ENCODE results near the gene CDKN2B-AS1. TPM values are rescaled to one million over a fixed set of nuclear protein-coding genes. Genes with fewer than 3 reads are reported as not detected.

The CDKN2B-AS1 gene
- total RNA-seq, 6 donors from 2014 or later = 1.3 to 3.0 (median 1.7) TPM; not detected in 1

DNA sequence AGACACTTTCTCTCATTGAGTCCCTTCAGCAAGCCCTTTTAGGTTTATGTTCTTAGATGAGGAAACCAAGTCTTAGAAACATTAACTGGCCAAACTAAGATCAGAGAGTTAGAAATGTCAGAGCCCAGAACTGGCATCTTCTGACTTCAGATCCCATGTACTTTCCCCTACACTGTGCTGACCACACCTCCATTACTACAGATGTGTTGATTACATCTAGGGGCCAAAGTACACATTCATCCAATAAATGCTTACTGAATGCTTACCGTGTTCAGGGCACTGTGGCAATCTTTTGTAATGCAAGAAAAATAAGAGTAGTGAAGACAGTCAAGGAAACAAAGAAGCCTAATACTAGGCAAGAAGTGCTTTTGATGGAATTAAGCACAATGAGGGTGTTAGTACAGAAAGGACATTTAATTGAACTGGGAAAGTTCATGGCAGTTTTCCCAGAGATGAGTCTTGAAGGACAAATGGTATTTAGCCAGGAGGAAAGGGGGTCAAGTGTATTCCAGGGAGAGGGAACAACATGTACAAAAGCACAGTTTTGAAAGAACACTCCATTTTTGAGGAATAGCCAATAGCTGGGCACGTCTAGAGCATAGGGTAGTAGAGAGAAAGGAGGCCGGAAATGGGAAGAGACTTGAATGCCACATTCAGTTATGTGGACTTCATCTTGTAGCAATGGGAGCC lies 104.2 kb downstream of the CDKN2B-AS1 start:
- DNase-seq (no peak), ATAC-seq (ENCODE audit: low FRiP score in 2 of 2) (peak in 1 of 2 donors; percentile 62)

DNA sequence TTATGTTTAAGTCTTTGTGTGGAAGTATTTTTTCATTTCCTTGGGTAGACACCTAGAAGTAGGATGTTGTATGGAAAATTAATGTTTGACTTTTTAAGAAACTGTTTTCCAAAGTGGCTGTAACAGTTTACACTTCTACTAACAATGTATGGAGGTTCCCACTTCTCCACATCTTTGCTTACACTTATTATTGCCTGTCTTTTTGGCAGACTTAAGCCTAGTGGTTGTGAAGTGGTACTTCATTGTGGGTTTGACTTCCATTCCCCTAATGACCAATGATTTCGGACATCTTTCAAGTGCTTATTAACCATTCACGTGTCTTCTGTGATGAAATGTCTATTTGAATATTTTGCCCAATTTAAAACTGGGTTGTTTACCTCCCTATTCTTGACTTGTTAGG lies 106.0 kb downstream of the CDKN2B-AS1 start:
- WGBS, 2 donors = 57 to 73% methylated on average over 2 of the region's 2 CpGs
- H3K27ac ChIP-seq = no peak overlapping the region
- no peak for DNase-seq
- ATAC-seq (ENCODE audit: low FRiP score in 2 of 2) = no peak
- H3K4me1 ChIP-seq = peaks cover 0 to 10% (median 1%) of the 10 kb centered on the region in 4 donors
- no peaks in the 10 kb centered on the region for H3K9me3 ChIP-seq
- TF ChIP-seq POLR2AphosphoS5 (IDR thresholded peaks at IDR 0.05) (no peak), EP300 (IDR thresholded peaks at IDR 0.05) (no peak), POLR2A (IDR thresholded peaks at IDR 0.05) (no peak)
- TF ChIP-seq, protein P1, sequence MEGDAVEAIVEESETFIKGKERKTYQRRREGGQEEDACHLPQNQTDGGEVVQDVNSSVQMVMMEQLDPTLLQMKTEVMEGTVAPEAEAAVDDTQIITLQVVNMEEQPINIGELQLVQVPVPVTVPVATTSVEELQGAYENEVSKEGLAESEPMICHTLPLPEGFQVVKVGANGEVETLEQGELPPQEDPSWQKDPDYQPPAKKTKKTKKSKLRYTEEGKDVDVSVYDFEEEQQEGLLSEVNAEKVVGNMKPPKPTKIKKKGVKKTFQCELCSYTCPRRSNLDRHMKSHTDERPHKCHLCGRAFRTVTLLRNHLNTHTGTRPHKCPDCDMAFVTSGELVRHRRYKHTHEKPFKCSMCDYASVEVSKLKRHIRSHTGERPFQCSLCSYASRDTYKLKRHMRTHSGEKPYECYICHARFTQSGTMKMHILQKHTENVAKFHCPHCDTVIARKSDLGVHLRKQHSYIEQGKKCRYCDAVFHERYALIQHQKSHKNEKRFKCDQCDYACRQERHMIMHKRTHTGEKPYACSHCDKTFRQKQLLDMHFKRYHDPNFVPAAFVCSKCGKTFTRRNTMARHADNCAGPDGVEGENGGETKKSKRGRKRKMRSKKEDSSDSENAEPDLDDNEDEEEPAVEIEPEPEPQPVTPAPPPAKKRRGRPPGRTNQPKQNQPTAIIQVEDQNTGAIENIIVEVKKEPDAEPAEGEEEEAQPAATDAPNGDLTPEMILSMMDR (IDR thresholded peaks at IDR 0.05) = peak in 1 of 6 experiments; percentile 23
- no peak overlapping the region for H3K4me3 ChIP-seq
- H3K27me3 ChIP-seq = no peaks in the 10 kb centered on the region
- H3K36me3 ChIP-seq = no peaks in the 10 kb centered on the region

More for the DNA sequence above, 104.2 kb downstream of the CDKN2B-AS1 start:
- H3K27me3 ChIP-seq = no peaks in the 10 kb centered on the region
- no peak overlapping the region for H3K27ac ChIP-seq
- TF ChIP-seq, protein P1 (IDR thresholded peaks at IDR 0.05) = no peak
- TF ChIP-seq POLR2A (IDR thresholded peaks at IDR 0.05) (no peak), EP300 (IDR thresholded peaks at IDR 0.05) (no peak), POLR2AphosphoS5 (IDR thresholded peaks at IDR 0.05) (no peak)
- peaks cover 0 to 10% (median under 1%) of the 10 kb centered on the region in 4 donors for H3K4me1 ChIP-seq
- no peak overlapping the region for H3K4me3 ChIP-seq
- 73 to 78% methylated on average over 3 of the region's 3 CpGs for WGBS, 2 donors
- no peaks in the 10 kb centered on the region for H3K9me3 ChIP-seq
- no peaks in the 10 kb centered on the region for H3K36me3 ChIP-seq

DNA sequence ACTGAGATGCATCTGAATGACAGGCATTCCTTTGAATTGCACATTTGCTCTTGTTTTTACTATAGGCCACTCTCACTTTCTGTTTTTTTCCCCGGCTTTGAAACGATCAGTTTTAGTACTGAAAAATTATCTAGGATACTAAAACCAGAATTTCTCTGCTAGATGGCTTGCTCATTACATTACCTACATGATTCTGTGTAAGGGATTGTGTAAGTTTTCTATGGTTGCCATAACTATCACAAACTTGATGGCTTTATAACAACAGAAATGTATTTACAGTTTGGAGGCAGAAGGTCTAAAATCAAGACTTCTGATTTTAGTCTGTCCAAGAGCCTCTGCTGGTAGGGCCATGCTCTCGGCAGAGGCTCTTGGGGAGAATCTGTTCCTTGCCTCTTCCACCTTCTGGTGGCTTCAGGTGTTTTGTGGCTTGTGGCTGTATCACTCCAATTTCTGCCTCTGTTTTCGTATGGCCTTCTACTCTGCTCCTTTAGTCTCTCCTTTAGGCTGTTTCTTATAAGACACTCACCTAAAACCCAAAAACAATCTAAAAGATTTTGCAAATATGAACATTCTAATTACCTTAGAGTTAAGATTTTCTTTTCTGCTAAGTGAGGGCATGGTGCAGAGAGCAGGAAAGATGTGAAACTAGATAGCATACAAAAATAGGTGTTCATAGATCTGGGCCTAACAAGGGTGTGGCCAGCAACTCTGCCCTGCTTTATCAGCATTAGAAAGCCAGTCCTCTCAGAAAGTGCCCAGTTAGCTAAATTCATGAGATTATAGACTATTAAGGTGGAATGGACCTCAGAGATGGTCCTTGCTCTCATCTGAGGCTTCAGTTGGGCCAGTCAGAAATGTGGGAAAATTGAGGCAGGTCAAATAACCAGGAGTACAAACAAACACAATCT lies 107.8 kb downstream of the CDKN2B-AS1 start:
- 88 to 89% methylated on average over 4 of the region's 4 CpGs for WGBS, 2 donors
- DNase-seq = no peak
- ATAC-seq (ENCODE audit: low FRiP score in 2 of 2) = no peak
- H3K4me1 ChIP-seq = peaks cover 0 to 13% (median 1%) of the 10 kb centered on the region in 4 donors
- no peak overlapping the region for H3K4me3 ChIP-seq
- H3K36me3 ChIP-seq = no peaks in the 10 kb centered on the region
- H3K27me3 ChIP-seq = no peaks in the 10 kb centered on the region
- no peak for TF ChIP-seq POLR2AphosphoS5 (IDR thresholded peaks at IDR 0.05)
- TF ChIP-seq, protein P1 (IDR thresholded peaks at IDR 0.05) = no peak
- TF ChIP-seq POLR2A (IDR thresholded peaks at IDR 0.05) = no peak
- no peak for TF ChIP-seq EP300 (IDR thresholded peaks at IDR 0.05)
- H3K27ac ChIP-seq = peak overlapping the region; percentile 10 to 50 (median 42)
- no peaks in the 10 kb centered on the region for H3K9me3 ChIP-seq

DNA sequence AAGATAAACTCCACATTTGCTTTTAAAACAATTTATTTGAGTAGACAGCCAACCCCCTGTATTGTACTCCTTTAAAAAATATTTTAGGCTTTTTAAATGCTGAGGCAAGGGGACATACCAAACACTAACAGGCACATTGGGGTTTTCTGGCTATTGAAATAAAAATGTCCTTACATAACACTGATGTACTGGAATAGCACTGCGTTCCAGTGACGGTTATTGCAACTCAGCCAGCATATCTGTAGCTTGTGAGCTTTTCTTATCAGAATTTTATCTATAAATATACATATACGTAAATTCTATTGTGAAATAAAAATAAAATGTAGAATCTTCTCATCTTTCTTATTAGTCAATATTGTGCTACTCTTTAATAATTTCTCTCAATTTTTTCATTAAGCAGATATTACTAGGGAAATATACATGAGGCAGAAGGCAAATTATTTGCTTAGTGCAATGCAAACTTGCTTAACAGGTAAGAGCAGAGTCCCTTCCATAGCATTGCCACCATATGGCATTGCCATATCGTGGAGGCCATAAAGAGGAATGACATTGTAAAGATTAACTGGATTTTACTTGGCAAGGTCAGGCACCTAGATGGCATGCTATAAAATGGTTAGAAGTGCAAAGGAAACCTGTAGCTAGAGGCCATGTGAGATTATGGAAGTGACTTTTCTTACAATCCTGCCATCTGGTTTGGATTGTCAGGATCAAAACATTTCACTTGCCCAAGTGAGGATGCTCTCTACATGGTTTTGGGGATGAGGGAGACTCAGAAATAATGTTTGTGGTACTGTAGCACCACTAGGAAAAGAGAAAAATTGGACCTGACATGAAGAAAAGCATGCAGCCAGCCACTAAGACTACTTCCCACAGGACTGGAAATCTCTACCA lies 109.3 kb downstream of the CDKN2B-AS1 start:
- DNase-seq (no peak), ATAC-seq (ENCODE audit: low FRiP score in 2 of 2) (peak in 1 of 2 donors; percentile 29)
- H3K4me3 ChIP-seq = no peak overlapping the region
- H3K9me3 ChIP-seq = no peaks in the 10 kb centered on the region
- H3K4me1 ChIP-seq = peaks cover 0 to 7% (median 1%) of the 10 kb centered on the region in 4 donors
- H3K27me3 ChIP-seq = no peaks in the 10 kb centered on the region
- TF ChIP-seq POLR2A (IDR thresholded peaks at IDR 0.05) (no peak), POLR2AphosphoS5 (IDR thresholded peaks at IDR 0.05) (no peak)
- 72 to 78% methylated on average over 4 of the region's 4 CpGs for WGBS, 2 donors
- H3K36me3 ChIP-seq = no peaks in the 10 kb centered on the region
- H3K27ac ChIP-seq = peak overlapping the region in 3 of 4 donors; percentile 9 to 53 (median 53)
